ENCODE results near the gene CLIP1.
"Not testable (repeated sequence)": the region's sequence is repeated elsewhere in the genome, so short reads cannot be mapped to it uniquely, and the experiment has no call there.

CLIP1 gene

GRCh38 chr12:122395319-122395718, 27.1 kb downstream of the CLIP1 start:
- DNase-seq (ENCODE audit: low spot score) = no peak

- no peak for DNase-seq (ENCODE audit: low spot score)
Measured at GRCh38 chr12:122394626-122395194, 27.8 kb downstream of the CLIP1 start.

DNA sequence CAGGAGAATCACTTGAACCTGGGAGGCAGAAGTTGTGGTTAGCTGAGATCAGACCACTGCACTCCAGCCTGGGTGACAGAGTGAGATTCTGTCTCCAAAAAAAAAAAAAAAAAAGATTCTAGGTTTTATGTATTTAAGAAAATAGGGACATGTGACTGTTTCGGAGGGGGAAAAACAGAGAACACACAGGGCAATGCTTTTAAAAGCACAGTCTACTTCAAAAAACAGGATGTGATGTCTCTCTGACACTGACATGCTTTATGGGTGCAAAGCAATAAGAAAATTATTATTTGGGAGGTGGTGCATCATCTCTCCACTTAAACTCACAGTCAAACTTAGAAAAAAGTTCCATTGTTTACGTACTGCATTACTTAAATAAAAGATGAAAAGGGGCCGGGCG, 28.7 kb downstream of the CLIP1 start:
- no peak for DNase-seq (ENCODE audit: low spot score)

GRCh38 chr12:122392411-122392810, 30.1 kb downstream of the CLIP1 start:
- no peak for DNase-seq (ENCODE audit: low spot score)

GRCh38 chr12:122389677-122390076, 32.8 kb downstream of the CLIP1 start:
- DNase-seq (ENCODE audit: low spot score) = no peak

DNA sequence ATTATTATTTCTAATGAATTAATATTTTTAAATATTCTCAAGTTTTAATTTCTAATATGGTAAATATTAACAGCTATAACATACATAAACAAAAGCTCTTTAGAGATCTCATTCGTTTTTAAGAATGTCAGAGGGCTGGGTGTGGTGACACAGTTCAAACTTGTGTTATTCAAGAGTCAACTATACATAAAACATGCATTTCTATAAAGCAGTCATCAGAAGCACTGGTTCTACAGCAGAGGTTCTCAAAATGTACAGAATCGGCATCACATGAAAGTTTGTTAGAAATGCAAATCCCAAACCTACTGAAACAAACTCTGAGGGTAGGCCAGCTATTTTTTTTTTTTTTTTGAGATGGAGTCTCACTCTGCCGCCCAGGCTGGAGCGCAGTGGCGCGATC, 34.6 kb downstream of the CLIP1 start:
- no peak for DNase-seq (ENCODE audit: low spot score)

DNA sequence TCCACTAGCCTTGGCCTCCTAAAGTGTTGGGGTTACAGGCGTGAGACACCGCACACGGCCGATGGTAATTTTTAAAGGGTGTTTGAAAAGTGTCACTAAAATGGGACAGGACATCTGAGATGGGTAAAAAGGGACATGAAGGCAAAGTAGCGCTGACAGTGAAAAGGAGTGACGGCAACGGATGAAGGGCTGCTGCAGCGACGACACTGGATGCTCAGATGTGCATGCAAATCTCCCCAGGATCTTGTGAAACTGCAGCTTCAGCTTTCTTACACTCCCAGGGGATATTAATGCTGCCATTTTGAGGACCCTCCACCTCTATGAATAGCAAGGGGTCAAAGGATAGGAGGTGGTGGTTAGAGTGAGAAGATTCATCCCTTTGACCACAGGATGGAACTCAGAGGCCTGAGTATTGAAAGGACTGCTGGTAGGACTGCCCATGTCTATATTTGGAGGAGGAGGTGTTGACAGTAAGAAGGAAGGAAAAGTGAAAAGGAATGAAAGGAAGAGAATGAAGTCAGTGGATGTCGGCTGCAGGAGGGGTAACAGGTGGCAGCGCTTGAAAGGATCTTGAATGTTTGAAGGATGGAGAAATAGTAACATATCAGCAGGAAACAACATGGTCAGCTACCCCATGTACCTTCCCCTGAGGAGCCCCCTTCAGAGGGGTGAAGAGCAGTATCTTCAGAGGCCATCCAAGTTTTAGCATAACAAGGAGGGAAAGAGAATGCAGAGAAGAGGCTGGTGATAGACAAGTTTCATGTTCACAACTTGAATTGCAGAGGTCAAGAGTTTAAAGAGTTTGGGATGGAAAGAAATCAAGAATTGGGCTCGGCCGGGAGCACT, 37.1 kb downstream of the CLIP1 start:
- DNase-seq (ENCODE audit: low spot score) = no peak

DNA sequence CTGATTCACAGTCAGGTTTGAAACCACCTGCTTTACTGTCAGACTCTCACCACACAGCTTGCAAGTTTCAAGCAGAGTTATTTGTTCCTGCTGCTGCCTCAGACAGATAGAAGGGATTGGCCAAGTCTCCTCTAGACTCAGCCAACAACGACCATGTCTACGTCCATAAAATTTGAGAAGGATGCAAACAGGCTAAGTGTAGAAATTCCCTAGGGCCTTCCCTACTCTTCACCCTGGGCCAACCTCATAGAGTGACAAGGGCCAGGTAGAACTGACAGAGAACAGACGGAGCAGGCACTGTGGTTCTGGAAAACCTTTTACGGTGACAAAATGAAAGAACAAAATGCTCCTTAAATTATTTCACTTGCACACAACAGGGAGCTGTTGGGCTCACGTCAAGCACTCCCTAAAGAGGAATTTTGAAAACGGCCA, 39.5 kb downstream of the CLIP1 start:
- no peak for DNase-seq (ENCODE audit: low spot score)

DNA sequence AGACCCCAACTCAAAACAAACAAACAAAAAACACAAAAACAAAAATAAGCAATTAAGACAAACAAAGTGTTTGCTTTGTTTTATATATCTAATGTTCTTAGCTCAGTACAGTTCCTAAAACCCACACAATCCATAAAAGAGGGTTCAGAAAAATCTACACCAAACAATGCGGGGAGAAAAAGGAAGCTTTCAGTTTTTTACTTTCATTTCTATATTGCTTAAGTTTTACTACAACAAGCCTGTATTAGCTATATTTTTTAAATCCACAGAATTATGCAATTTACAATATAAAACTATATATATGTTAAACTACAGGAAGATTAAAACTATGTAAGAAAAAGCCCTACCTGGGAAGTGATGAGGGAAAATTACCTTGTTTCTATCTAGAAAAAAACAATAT, 41.4 kb downstream of the CLIP1 start:
- DNase-seq (ENCODE audit: low spot score) = no peak

DNA sequence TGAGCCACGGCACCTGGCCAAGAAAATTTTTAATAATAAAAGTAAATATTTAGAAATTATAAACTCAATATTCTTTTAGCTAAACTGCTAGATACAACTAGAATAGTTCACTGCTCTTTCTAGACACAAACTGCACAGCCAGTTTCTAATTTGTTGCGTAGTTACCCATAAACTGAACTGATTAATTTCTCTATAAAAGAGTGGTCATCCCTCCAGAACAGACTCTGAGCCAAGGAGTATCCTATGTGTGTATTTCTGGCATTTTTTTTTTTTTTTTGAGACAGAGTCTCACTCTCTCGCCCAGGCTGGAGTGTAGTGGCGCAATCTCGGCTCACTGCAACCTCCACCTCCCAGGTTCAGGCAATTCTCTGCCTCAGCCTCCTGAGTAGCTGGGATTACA, 45.7 kb downstream of the CLIP1 start:
- DNase-seq (ENCODE audit: low spot score) = not testable (repeated sequence)

DNA sequence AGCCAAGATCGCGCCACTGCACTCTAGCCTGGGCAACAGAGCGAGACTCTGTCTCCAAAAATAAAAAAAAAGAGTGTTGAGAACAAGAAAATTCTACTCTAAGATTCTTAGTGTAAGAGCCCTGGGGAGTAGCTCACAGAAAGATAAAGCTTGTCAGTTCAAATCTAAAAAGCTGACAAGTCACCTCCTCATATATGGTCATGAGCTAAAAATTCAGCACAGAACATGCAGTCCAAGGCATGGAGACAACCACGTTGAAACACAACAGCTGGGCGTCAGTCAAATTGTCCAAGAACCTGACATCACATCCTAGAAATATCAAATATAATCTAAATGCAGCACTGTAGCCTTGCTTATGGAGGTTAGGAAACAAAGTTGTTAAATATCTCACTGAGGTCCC, 47.8 kb downstream of the CLIP1 start:
- DNase-seq (ENCODE audit: low spot score) = no peak

- DNase-seq (ENCODE audit: low spot score) = no peak
Measured at GRCh38 chr12:122371475-122372045, 50.9 kb downstream of the CLIP1 start.

- DNase-seq (ENCODE audit: low spot score) = no peak
Measured at GRCh38 chr12:122368361-122369073, 54.0 kb downstream of the CLIP1 start.

DNA sequence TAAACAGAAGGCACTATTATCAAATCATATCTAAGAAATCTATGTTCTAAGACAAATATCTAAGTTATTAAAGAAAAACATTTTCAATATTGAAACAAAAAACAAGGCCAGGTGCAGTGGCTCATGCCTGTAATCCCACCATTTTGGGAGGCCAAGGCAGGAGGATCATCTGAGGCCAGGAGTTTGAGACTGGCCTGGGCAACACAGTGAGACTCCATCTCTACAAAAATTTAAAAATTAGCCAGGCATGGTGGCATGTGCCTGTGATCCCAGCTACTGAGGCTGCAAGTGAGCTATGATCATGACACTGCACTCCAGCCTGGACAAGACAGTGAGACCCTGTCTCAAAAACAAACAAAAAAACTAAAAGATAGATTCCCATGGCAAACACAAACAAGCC, 54.8 kb downstream of the CLIP1 start:
- not testable (repeated sequence) for DNase-seq (ENCODE audit: low spot score)

DNA sequence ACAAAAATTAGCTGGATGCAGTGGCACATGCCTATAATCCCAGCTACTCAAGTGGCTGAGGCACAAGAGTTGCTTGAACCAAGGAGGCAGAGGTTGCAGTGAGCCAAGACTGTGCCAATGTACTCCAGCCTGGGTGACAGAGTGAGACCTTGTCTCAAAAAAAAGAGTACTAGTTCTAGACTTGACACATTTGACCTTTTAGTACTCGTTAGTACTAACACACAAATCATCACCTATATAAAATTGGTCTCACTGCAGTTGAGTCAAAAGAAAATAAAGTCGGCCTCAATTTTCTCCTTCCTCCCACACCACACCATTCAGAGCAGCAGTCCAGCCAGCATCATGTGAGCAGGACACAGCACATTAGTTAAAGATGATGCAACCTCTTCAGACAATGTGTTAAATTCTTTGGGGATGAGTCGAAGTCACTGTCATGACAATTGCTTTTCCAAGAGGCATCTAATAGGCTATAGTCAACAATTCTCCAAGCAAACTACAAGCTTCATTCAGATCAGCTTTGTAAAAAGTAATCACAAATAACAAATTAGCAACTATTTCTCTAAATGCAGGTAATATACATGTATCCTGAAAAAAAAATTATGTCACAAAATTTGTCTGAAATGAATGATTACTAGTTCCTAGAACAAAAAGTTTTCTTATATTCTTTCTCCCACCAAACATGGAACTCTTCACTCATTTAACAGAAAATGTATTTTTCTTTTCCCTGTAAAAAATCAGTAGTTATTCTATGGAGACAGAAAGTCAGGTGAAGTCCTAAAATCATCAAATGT, 55.6 kb downstream of the CLIP1 start:
- no peak for DNase-seq (ENCODE audit: low spot score)

DNA sequence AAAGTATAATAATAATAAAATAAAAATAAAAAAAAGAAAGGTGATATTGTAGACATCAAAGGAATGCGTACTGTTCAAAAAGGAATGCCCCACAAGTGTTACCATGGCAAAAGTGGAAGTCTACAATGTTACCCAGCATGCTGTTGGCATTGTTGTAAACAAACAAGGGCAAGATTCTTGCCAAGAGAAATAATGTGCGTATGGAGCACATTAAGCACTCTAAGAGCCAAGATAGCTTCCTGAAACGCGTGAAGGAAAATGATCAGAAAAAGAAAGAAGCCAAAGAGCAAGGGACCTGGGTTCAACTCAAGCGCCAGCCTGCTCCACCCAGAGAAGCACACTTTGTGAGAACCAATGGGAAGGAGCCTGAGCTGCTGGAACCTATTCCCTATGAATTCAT, 57.2 kb downstream of the CLIP1 start:
- not testable (repeated sequence) for DNase-seq (ENCODE audit: low spot score)

- DNase-seq (ENCODE audit: low spot score) = no peak
Measured at GRCh38 chr12:122363782-122364181, 58.7 kb downstream of the CLIP1 start.

DNA sequence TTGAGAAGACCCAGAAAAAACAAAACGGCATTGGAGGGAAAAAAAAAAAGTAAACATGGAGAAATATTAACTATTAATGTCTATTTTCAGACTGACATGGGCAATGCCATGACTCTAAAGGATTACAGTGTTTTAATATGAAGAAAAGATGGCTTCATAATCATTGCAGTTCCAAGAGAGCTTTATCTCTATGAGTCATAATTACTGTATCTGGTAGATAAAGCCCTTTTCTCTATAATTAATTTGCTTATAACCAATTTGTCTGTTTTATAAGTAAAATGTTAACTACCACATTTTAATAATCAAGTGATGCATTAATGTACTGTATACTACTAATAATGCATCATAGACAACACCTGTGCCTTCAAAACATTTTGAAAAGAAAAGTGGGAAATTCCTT, 59.7 kb downstream of the CLIP1 start:
- no peak for DNase-seq (ENCODE audit: low spot score)

GRCh38 chr12:122358403-122358802, 64.1 kb downstream of the CLIP1 start:
- not testable (repeated sequence) for DNase-seq (ENCODE audit: low spot score)

DNA sequence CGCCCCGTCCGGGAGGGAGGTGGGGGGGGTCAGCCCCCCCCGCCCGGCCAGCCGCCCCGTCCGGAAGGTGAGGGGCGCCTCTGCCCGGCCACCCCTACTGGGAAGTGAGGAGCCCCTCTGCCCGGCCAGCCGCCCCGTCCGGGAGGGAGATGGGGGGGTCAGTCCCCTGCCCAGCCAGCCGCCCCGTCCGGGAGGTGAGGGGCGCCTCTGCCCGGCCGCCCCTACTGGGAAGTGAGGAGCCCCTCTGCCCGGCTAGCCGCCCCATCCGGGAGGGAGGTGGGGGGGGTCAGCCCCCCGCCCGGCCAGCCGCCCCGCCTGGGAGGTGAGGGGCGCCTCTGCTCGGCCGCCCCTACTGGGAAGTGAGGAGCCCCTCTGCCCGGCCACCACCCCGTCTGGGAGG, 64.9 kb downstream of the CLIP1 start:
- DNase-seq (ENCODE audit: low spot score) = not testable (repeated sequence)

- DNase-seq (ENCODE audit: low spot score) = not testable (repeated sequence)
Measured at GRCh38 chr12:122356991-122357390, 65.5 kb downstream of the CLIP1 start.

DNA sequence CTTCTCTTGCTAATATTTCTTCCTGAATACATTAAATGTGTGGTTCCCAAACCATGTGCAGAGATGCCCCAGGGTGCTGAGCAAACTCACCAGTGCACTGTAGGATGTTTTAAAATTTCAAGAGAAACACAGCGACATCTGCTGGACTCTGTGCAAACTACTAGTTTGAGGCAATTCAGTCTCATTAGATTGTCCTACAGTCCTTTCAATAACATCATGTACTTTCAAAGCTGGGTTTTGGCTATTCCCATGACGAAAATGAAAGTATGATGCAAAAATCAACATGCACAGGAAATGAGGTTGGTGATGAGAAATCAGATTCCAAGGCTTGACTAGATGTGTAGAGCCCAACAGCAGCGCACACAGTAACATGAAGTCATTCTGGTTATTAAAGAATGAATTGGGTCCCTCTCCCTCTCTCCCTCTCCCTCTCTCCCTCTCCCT, 66.3 kb downstream of the CLIP1 start:
- peak; percentile 73 for DNase-seq (ENCODE audit: low spot score)

Data from D341Med (cell line).